OCI-LY1 (cell line): ENCODE measurements around the gene ARHGAP24.

Experiments used
- H2AFZ ChIP-seq: fragments of 200-600 bp; sonication (generic), shearing (Covaris generic); 2 replicates; pipeline ENCODE4 v1.6.0; 2014; ENCODE audit warnings: antibody characterized with exemption, mild to moderate bottlenecking, low read length
- H3F3A ChIP-seq: fragments of 200-600 bp; sonication (generic), shearing (Covaris generic); 2 replicates; pipeline ENCODE4 v1.6.0; 2014; ENCODE audit warnings: mild to moderate bottlenecking, antibody characterized with exemption, low read length, moderate library complexity; ENCODE audit not compliant: insufficient read depth
- H3K27ac ChIP-seq: fragments of 200-600 bp; sonication (generic); 2 replicates; pipeline ENCODE4 v1.5.1; 2014; ENCODE audit warnings: low read length, mixed run types, mild to moderate bottlenecking, low read depth; ENCODE audit not compliant: poor library complexity, severe bottlenecking
- H3K27me3 ChIP-seq: fragments of 200-600 bp; sonication (generic); 2 replicates; pipeline ENCODE4 v1.6.0; 2014; ENCODE audit warnings: antibody characterized with exemption, mild to moderate bottlenecking, low read length, moderate library complexity; ENCODE audit not compliant: insufficient read depth
- H3K36me3 ChIP-seq: fragments of 200-600 bp; sonication (generic); 2 replicates; pipeline ENCODE4 v1.6.1; 2014; ENCODE audit warnings: mild to moderate bottlenecking, antibody characterized with exemption, low read length, moderate library complexity, mixed read lengths; ENCODE audit not compliant: insufficient read depth
- H3K4me1 ChIP-seq: fragments of 200-600 bp; sonication (generic); 2 replicates; pipeline ENCODE4 v1.5.1; 2014; ENCODE audit warnings: mild to moderate bottlenecking, low read length, moderate library complexity; ENCODE audit not compliant: insufficient read depth, severe bottlenecking
- H3K4me2 ChIP-seq: fragments of 200-600 bp; sonication (generic), shearing (Covaris generic); 2 replicates; pipeline ENCODE4 v1.6.1; 2014; ENCODE audit warnings: low read length
- H3K4me3 ChIP-seq: fragments of 200-600 bp; sonication (generic); 2 replicates; pipeline ENCODE4 v1.5.1; 2014; ENCODE audit warnings: low read length, low read depth, mild to moderate bottlenecking, mixed read lengths; ENCODE audit not compliant: poor library complexity, severe bottlenecking
- H3K79me2 ChIP-seq: fragments of 200-600 bp; shearing (Covaris generic); 2 replicates; pipeline ENCODE4 v1.6.1; 2016; ENCODE audit warnings: mixed run types, low read length, mixed read lengths; ENCODE audit not compliant: insufficient read depth
- H3K9ac ChIP-seq: fragments of 200-600 bp; sonication (generic), shearing (Covaris generic); 2 replicates; pipeline ENCODE4 v1.6.1; 2014; ENCODE audit warnings: mild to moderate bottlenecking, low read length, mixed read lengths
- H3K9me2 ChIP-seq: fragments of 200-600 bp; sonication (generic), shearing (Covaris generic); 2 replicates; pipeline ENCODE4 v1.6.1; 2014; ENCODE audit warnings: low read depth, mild to moderate bottlenecking, low read length, mixed read lengths
- H3K9me3 ChIP-seq: fragments of 200-600 bp; shearing (Covaris generic); 2 replicates; pipeline ENCODE4 v1.6.1; 2014; ENCODE audit warnings: low read length, mixed read lengths
- H4K20me1 ChIP-seq: fragments of 200-600 bp; sonication (generic), shearing (Covaris generic); 2 replicates; pipeline ENCODE4 v1.6.0; 2016; ENCODE audit warnings: mild to moderate bottlenecking, low read length; ENCODE audit not compliant: insufficient read depth
- CTCF ChIP-seq: fragments of 200-600 bp; sonication (generic), shearing (Covaris generic); IDR thresholded peaks from 2 replicates; pipeline ENCODE4 v1.5.1; 2017; ENCODE audit warnings: mild to moderate bottlenecking, antibody characterized with exemption, low read length, moderate library complexity, mixed read lengths
- EZH2 ChIP-seq: fragments of 200-600 bp; sonication (generic), shearing (Covaris generic); IDR thresholded peaks from 2 replicates; pipeline ENCODE4 v1.8.0; 2017; ENCODE audit warnings: borderline replicate concordance, mixed run types, mild to moderate bottlenecking, antibody characterized with exemption, low read length, moderate library complexity, mixed read lengths

ARHGAP24 gene

GRCh38 chr4:85867271-85867670 is 392.3 kb downstream of the ARHGAP24 start:
- Histone ChIP-seq H3K4me3 (no peak overlapping the region), H3K27me3 (no peaks in the 10 kb centered on the region), H4K20me1 (no peaks in the 10 kb centered on the region), H2AFZ (no peak overlapping the region), H3K9me2 (no peaks in the 10 kb centered on the region), H3K36me3 (no peaks in the 10 kb centered on the region; the same call in 1 of the 2 replicates), H3K79me2 (peaks cover 15% of the 10 kb centered on the region; the same call in 1 of the 2 replicates), H3F3A (no peaks in the 10 kb centered on the region), H3K4me1 (peaks cover 9% of the 10 kb centered on the region), H3K9ac (no peak overlapping the region), H3K4me2 (no peak overlapping the region), H3K27ac (no peak overlapping the region), H3K9me3 (no peaks in the 10 kb centered on the region)
- TF ChIP-seq EZH2 (no peak), CTCF (no peak)

- Histone ChIP-seq H3F3A (no peaks in the 10 kb centered on the region), H3K4me3 (no peak overlapping the region), H4K20me1 (no peaks in the 10 kb centered on the region), H2AFZ (no peak overlapping the region), H3K9ac (no peak overlapping the region), H3K9me3 (no peaks in the 10 kb centered on the region), H3K27me3 (no peaks in the 10 kb centered on the region), H3K9me2 (no peaks in the 10 kb centered on the region), H3K4me2 (no peak overlapping the region), H3K27ac (no peak overlapping the region), H3K36me3 (no peaks in the 10 kb centered on the region; the same call in 1 of the 2 replicates), H3K4me1 (no peaks in the 10 kb centered on the region), H3K79me2 (peaks cover 15% of the 10 kb centered on the region; the same call in 1 of the 2 replicates)
- no peak for TF ChIP-seq CTCF
- no peak for TF ChIP-seq EZH2
These were observed 394.2 kb downstream of the ARHGAP24 start for GRCh38 chr4:85869181-85869580.

- peaks cover 11% of the 10 kb centered on the region; the same call in 1 of the 2 replicates for H3K79me2 ChIP-seq
- H4K20me1 ChIP-seq, result no peaks in the 10 kb centered on the region
- H3K27ac ChIP-seq, result no peak overlapping the region
These were observed 395.5 kb downstream of the ARHGAP24 start for GRCh38 chr4:85870298-85871083.

More at GRCh38 chr4:85870298-85871083, 395.5 kb downstream of the ARHGAP24 start:
- Histone ChIP-seq H3K4me2 (no peak overlapping the region), H3K9me3 (no peaks in the 10 kb centered on the region), H3K36me3 (no peaks in the 10 kb centered on the region; the same call in 1 of the 2 replicates), H3K4me1 (no peaks in the 10 kb centered on the region), H3K27me3 (no peaks in the 10 kb centered on the region), H2AFZ (no peak overlapping the region), H3K9ac (no peak overlapping the region), H3K9me2 (no peaks in the 10 kb centered on the region), H3F3A (no peaks in the 10 kb centered on the region), H3K4me3 (no peak overlapping the region)
- no peak for TF ChIP-seq CTCF
- TF ChIP-seq EZH2, result no peak
